ENCODE results near the gene KRABD2.
"Not testable (repeated sequence)": the region's sequence is repeated elsewhere in the genome, so short reads cannot be mapped to it uniquely, and the experiment has no call there.

Gene KRABD2

DNA sequence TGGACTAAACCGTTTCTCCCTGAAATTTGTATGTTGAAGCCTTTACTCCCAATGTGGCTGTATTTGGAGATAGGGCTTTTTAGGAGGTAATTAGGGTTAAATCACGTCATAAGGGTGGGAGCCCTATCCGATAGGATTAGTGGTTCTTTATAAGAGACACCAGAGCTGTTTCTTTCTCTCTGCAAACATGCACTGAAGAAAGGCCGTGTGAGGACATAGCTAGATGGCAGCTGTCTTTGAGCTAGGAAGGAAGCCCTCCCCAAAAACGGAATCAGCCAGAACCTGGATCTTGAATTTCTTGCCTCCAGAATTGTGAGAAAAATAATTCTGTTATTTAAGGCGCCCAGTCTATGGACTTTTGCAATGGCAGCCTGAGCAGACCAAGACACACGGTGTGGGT lies 22.8 kb downstream of the KRABD2 start:
- H3K4me3 ChIP-seq (ENCODE audit: low read depth, low read length): no peak overlapping the region
- DNase-seq (ENCODE audit: low read depth): no peak
- TF ChIP-seq, protein P1, sequence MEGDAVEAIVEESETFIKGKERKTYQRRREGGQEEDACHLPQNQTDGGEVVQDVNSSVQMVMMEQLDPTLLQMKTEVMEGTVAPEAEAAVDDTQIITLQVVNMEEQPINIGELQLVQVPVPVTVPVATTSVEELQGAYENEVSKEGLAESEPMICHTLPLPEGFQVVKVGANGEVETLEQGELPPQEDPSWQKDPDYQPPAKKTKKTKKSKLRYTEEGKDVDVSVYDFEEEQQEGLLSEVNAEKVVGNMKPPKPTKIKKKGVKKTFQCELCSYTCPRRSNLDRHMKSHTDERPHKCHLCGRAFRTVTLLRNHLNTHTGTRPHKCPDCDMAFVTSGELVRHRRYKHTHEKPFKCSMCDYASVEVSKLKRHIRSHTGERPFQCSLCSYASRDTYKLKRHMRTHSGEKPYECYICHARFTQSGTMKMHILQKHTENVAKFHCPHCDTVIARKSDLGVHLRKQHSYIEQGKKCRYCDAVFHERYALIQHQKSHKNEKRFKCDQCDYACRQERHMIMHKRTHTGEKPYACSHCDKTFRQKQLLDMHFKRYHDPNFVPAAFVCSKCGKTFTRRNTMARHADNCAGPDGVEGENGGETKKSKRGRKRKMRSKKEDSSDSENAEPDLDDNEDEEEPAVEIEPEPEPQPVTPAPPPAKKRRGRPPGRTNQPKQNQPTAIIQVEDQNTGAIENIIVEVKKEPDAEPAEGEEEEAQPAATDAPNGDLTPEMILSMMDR (IDR thresholded peaks at IDR 0.05; ENCODE audit: control insufficient read depth, extremely low read depth, insufficient read depth): no peak

DNA sequence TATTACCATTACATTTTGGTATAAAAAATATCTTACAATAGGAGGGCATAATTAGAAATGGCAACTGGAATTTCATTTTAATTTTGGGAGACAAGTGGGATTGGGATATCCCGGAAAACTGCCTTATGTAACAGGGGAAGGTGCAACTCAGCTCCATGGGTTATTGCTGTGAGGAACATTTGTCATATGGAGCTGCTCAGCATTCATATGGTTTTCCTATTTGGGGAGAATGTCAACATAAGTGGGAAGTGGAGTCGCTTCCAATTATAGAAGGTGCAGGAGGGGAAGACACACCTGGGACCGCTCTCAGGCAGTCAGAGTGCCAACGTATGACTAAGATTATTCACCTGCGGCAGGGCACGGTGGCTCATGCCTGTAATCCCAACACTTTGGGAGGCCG lies 26.2 kb downstream of the KRABD2 start:
- H3K4me3 ChIP-seq (ENCODE audit: low read depth, low read length): no peak overlapping the region
- DNase-seq (ENCODE audit: low read depth): no peak
- TF ChIP-seq, protein P1 (IDR thresholded peaks at IDR 0.05; ENCODE audit: control insufficient read depth, extremely low read depth, insufficient read depth): no peak

DNA sequence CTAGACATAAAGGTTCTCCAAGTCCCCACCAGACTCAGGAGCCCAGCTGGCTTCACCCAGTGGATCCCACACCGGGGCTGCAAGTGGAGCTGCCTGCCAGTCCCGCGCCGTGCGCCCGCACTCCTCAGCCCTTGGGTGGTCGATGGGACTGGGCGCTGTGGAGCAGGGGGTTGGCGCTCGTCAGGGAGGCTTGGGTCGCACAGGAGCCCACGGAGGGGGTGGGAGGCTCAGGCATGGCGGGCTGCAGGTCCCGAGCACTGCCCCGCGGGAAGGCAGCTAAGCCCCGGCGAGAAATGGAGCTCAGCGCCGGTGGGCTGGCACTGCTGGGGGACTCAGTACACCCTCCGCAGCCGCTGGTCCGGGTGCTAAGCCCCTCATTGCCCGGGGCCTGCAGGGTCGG lies 29.5 kb downstream of the KRABD2 start:
- not testable (repeated sequence) for DNase-seq (ENCODE audit: low read depth); H3K4me3 ChIP-seq (ENCODE audit: low read depth, low read length)

DNA sequence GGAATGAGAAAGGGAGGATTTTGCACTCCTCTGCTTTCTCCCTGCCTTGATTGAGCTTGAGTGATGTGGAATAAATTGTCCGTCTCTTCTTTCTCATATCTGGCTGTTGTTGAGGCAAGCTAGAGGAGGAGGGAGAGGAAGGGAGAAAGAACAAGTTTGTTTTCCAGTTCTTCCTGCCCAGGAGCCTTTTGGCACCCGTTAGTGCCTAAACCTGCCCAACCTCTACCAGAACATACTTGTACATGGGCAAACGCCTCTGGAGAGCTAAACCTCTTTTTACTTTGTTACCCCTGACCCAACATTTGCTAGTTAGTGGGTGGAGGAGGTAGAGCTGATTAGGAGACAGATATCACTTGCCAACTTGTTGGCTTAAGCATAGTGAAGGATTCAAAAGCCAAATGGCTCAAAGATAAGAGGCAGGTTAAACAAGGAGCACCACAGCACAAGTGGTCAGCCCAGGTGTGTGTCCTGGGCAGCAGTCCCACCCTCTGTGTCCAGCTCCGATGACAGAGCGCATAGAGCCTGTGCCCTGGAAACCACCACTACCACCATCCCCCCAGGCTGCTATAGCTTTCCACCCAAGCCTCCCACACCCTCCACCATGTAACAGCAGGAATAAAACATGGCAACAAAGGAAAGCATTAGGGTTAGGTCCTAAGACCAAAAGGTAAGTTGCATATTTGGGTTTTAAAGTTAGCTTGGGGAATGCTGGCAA lies 30.4 kb downstream of the KRABD2 start:
- peak overlapping the region; percentile 3 for H3K4me3 ChIP-seq (ENCODE audit: low read depth, low read length)
- peak; percentile 85 for DNase-seq (ENCODE audit: low read depth)
- TF ChIP-seq, protein P1 (IDR thresholded peaks at IDR 0.05; ENCODE audit: control insufficient read depth, extremely low read depth, insufficient read depth): no peak

DNA sequence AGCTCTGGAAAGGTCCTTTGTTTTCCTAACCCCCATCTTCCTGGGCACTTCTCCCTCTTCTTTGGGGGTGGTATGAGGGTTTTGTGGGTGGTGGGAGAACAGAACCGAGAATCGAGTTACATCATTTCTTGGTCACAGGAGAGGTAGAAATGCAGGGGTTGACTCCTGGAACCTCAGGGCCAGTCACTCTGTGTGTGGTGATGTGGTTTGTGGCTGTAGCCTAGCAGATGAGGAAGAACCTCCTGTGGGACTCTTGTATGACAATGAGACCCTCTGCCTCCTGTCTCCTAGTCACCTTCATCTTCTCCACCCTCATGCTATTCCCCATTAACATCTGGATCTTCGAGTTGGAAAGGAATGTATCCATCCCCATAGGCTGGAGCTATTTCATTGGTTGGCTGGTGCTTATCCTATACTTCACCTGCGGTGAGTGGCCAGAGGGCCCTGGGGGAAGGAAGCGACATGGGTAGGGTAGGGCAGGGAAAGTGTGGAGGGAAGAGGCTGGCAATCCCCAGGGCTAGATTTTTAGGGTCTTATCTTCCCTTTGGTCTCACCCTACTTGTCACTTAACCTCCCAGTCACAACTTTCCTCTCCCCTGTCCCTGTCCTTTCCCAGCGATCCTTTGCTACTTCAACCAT lies 31.3 kb downstream of the KRABD2 start:
- DNase-seq (ENCODE audit: low read depth): no peak
- H3K4me3 ChIP-seq (ENCODE audit: low read depth, low read length): no peak overlapping the region; the same call in 1 of the 2 replicates
- TF ChIP-seq, protein P1 (IDR thresholded peaks at IDR 0.05; ENCODE audit: control insufficient read depth, extremely low read depth, insufficient read depth): no peak

DNA sequence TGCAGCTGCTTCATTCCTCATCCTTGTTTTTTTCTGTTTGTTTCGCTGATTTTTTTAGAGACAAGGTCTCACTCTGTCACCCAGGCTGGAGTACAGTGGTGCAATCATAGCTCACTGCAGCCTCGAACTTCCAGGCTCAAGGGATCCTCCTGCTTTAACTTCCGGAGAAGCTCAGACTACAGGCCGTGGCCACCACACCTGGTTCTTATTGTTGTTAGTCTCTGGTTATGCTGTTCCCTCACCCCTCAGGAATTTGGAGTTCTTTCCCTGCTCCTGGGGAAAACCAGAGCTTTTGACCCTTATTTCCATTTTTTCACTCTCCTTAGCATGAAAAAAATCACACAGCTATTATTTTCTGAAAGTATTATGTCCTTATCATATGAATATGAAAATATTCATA lies 35.0 kb downstream of the KRABD2 start:
- H3K4me3 ChIP-seq (ENCODE audit: low read depth, low read length): no peak overlapping the region
- DNase-seq (ENCODE audit: low read depth): no peak
- TF ChIP-seq, protein P1 (IDR thresholded peaks at IDR 0.05; ENCODE audit: control insufficient read depth, extremely low read depth, insufficient read depth): no peak

DNA sequence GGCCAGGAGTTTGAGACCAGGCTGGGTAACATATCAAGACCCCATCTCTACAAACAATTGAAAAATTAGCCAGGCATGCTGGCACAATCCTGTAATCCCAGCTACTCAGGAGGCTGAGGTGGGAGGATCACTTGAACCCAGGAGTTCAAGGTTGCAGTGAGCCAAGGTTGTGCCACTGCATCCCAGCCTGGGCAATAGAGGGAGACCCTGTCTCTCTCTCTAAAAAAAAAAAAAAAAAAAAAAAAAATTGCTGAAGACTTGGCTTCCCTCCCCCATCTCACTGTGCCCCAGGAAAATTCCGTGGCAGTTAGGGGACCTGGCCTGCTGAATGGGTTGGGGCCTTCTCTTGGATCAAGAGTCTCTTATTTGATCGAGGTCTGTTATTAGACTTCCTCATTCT lies 37.0 kb downstream of the KRABD2 start, which contains the start of gene ODF4:
Gene ODF4 (plus strand): TSS at position 301 of the 400 bp plus-strand sequence. CDS start 212 bp downstream, outside the sequence.
- no peak within 1 kb of the TSS for H3K4me3 ChIP-seq (ENCODE audit: low read depth, low read length)
- TF ChIP-seq, protein P1 (IDR thresholded peaks at IDR 0.05; ENCODE audit: control insufficient read depth, extremely low read depth, insufficient read depth): no peak
- no peak for DNase-seq (ENCODE audit: low read depth)

Data from LNCaP clone FGC (cell line).